Stimulated activated CD4-positive, alpha-beta T cell treated with anti-CD3 and anti-CD28 coated beads, Interleukin-1b, Interleukin-23, amount 100 ng/mL, for 4 hours (primary cell): Measurements from ENCODE around the gene PTPN7.

Experiments
- DNase-seq, 2 donors: peaks; one replicate each; pipeline ENCODE4 v3.0.0-alpha.2; 2020; ENCODE audit warnings: low read depth in 2 of 2

The PTPN7 gene

DNA sequence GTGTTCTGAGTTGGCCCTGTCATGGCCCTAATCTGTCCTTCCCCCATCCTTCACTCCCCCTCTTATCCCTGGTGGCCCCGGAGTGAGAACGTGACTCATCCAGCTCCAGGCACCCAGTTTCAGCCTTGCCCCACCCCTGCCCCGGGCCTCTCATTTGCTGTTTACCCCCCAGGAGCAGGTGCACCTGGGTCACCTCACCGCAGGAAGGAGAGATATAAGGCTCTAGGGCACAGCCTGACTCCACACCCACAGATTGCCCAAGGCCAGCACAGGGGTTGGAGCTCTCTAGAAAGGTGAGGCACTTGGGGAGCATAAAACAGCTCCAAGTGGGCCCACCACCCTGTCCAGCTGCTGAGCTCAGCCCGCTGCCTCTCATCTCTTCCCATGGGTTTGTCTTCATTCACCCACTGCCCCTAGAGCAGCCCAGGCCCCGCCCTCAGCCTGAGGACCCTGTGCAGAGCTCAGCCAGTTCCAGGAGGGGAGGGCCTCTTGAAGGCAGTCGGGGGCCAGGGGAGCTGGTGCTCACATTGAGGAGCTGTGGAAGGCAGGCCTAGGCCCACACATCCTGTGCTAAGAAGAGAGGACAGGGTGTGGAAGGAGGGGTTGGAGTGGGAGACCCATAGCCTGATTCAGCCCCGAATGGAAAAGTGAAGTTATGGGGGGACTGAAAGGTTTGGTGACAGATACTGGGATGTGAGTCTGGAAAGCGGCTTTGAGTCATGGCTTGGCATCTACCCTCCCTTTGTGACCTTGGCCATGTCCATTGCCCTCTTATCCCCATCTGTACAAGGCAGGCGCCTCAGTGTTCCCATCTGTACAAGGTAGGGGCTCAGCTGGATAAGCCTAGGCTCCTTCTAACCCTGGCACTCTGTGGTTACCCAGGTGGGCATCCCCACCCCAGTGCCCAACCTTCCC lies 53.8 kb downstream of the PTPN7 start:
- no peak for DNase-seq

DNA sequence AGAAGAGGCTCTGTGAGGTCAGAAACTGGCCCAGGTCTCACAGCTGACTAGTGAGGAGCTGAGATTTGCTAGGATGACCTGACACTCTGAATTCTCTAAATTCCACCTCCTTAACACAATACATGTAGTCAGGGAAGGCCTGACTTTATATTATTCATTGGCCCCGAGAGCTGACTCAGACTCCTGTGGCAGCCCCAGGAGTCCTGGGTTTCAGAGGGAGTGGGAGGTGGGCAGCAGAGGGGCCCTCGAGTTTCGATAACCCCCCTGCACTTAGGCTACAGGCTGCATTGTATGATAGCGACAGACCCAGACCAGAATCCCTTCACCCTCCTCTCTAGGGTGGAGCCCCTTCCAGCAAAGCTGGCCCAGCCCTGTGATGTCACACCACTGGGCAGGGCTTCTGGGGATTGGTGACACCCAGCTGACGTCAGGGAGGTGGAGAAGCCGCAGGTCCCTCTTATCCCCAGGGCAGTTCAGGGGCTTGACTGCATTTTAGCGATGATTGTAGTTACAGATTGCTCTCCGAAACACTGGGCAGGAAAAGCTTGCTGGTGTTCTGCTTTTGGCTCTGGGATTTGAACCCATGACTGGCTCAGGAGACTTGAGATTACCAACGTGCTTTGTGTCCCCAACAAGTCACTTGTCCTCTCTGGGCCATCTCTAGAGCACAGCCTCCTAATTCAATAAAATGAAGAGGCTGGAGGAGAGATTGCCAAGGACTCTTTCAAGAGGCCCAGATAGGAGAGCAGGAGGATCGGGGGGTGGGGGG lies 54.6 kb downstream of the PTPN7 start:
- no peak for DNase-seq

DNA sequence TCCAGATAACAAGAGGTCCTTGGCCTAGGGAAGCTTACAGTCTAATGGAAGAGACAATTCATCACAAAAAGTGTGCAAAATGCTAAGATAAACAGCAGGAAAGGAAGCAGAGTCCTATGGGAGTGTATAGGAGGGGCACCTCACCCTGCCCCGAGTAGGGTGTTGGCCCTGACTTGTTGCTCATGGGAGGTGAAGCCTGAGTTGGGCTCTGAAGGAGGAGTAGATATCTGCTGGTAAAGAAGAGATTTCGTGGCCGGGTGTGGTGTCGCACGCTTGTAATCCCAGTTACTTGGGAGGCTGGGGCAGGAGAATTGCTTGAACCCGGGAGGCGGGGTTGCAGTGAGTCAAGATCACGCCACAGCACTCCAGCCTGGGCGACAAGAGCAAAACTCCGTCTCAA lies 56.3 kb downstream of the PTPN7 start:
- DNase-seq: no peak

DNA sequence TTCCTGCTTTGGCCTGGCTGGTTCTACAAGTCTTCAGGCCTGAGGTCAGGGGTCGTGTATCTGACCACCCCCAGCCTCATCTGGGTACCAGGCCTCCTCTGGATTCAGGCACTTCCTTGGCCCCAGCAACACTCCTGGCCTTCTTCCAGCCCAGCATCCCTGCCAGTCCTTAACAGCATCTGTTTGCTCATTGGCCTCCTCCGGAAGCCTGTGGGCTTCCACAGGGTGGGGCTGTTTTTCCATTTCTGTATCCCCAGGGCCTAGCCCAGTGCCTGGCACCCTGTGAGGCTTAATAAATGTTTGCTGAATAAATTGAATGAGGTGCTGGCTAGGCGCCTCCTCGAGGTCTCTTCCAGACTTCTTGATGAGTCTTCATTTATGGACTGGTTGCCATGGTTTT lies 59.2 kb downstream of the PTPN7 start:
- no peak for DNase-seq
